DMS153 treated with DMSO at 0.1 percent for 48 hours (cell line): ENCODE results near the gene TMEM52B.
A peak's percentile ranks its signal among the peaks of the same experiment; 100 is the strongest.

Experiments
- DNase-seq: peaks from one replicate; lab custom pipeline; 2025; ENCODE audit not compliant: unreplicated experiment; lab: John Stamatoyannopoulos, UW

The TMEM52B gene

GRCh38 chr12:10178821-10179220, at the start of gene TMEM52B:
TMEM52B (plus strand) TSS chr12:10179032; CDS start chr12:10179575, 543 bp downstream.
- no peak for DNase-seq

GRCh38 chr12:10130042-10130441, 48.8 kb upstream of the TMEM52B start, which contains the start of gene CLEC7A:
CLEC7A (minus strand) TSS chr12:10130199; CDS start chr12:10130082, 117 bp downstream.
- DNase-seq = peak; percentile 6

DNA sequence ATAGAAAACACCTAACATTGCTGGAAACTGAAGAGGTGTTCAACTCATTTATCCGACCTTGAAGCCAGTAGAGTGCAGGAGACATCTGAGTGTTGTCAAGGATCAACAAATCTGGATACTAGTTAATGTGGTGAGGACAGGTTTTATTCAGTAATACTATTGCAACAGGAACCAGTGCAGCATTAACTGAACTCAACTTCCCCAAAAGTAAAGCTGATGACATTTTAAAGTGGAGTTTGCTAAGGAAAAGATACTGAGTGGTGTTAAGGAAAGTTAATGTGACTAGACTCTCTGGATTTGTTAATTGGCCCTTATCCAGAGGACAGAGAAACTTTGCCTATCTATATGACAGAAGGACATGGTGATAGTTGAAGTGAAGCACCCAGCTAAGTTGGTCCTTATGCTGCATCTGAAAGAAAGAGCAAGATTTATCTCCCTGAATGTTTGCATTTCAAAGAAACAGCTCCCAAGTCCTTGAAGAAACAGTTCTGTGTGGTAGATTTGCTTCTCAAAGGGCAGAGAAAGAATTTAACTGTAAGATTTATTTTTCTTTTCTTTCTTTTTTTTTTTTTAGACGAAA, 47.6 kb upstream of the TMEM52B start:
- DNase-seq = no peak

GRCh38 chr12:10132850-10133370, 45.9 kb upstream of the TMEM52B start:
- DNase-seq = no peak

DNA sequence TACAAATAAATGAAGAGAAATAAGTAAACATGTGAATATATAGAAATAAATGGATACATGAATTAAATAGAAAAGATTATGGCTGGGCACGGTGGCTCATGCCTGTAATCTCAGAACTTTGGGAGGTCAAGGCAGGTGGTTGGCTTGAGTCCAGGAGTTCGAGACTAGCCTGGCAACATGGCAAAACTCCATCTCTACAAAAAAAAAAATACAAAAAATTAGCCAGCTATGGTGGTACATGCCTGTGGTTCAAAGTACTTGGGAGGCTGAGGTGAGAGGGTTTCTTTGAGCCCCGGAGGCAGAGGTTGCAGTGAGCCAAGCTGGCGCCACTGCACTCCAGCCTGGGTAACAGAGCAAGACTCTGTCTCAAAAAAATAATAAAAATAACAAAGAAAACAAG, 43.7 kb upstream of the TMEM52B start:
- no peak for DNase-seq

GRCh38 chr12:10136637-10137205, 42.1 kb upstream of the TMEM52B start:
- peak; percentile 99 for DNase-seq

- DNase-seq = peak; percentile 83
These were observed 38.8 kb upstream of the TMEM52B start for GRCh38 chr12:10140001-10140400.

- no peak for DNase-seq
These were observed 35.7 kb upstream of the TMEM52B start for GRCh38 chr12:10142976-10143589.

GRCh38 chr12:10147714-10148403, 31.0 kb upstream of the TMEM52B start:
- DNase-seq = no peak

GRCh38 chr12:10151621-10152020, 27.2 kb upstream of the TMEM52B start:
- DNase-seq = no peak

DNA sequence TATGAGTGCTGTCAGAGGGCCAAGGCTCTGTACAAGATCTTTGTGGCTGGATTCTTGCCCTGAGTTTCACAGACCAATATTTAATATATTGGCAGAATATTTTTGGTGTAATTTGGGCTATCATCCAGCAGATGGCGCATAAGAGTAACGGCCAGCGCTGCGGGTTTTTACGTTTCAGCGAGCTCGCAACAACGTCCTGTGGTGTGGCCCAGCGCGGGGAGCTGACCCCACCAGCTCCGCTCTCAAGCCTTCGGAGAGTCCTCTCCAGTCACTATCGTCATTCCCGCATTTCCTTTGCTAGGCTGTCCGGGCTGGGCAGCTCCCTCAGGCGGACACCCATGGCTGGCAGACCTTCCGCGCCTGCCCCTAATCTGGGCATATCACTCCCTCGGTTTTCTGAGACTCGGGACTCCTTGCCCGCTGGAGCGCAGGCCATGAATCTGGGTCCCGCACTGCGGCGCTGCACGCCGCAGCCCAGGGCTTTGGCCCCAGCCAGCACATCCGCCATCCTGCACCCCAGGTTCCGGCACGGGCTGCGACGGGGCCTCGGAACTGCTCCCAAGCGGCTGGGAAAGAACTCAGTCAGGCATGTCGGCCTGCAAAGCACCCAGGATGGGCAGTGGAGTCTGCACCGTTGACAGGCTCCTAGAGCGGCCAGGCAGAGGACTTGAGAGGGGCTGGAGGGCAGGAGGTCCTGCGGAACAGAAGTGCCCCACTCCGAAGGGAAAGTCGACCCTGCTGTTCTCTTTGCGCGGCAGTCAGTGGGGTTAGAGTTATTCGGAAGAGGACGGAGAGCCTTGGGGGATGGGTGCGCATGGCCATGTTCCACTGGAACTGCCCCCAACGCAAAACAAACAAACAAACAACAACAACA, 25.3 kb upstream of the TMEM52B start:
- peak; percentile 82 for DNase-seq

DNA sequence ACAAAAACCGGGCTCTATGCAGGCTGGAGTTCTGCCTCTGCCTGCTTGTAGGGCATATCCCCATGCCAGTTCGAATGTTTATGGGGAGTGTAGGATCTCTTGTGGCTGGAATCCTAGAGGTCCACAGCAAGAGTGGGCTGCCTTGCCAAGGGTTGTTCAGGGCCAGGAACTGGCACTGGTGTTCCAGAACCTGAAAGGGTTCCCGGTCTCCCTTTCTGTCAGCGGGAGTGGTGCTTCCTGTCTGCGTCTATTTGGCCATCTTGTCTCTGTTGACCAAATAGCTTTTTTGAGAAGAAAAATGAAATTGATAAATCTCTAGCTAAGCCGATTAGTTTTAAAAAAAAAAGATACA, 24.7 kb upstream of the TMEM52B start:
- no peak for DNase-seq

GRCh38 chr12:10155966-10156365, 22.9 kb upstream of the TMEM52B start:
- DNase-seq = no peak

DNA sequence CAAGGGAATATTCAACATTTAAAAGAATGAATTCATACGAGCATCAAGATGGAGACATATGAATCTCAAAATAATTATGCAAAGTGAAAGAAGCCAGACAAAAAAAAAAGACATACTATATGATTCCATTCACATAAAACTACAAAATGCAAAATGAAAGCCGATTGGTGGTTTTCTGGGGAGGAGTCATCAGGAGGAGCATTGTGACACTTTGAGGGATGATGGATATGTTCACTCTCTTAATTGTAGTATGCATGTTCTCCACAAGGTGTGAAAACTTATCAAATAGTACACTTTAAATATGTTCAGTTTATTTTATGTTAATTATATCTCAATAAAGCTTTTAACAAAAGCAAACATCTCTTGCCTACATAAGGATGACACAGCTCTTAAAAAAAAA, 20.4 kb upstream of the TMEM52B start:
- DNase-seq = no peak

DNA sequence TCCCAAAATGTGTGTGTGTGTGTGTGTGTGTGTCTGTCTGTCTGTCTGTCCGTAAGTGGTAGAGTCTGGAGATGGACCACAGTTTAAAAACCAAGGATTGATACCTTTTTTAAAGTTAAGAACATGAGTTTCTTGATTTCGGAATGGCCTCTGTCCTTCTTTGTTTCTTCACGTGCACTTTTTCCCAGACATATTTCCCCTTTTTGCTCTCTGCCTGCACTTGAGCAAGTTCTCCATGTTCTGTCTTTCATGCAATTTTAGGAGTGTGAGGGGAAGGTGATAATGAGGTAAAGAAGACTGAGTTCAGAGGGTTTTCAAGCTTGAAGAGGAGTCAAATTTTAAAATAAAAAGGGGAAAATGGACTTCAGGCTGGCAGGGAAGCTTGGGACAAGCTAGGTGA, 19.6 kb upstream of the TMEM52B start:
- DNase-seq = no peak

- DNase-seq = no peak
These were observed 18.0 kb upstream of the TMEM52B start for GRCh38 chr12:10160617-10161385.

DNA sequence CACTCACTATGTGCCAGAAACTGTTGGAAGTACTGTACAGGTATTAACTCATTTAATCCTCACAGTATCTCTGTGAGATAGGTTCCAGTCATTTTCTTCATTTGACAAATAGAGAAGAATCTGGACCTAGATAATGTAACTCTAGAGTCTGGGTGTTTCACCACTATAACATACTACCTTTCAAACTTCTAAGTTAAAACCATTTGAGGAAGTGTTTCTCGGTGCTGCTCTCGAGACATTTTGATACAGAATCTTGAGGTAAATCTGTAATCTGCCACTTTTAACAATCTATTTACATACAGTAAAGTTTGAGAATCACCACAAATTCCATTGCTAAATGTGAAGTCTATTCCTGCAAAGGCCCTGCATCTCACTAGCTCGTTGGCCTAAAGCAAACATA, 15.7 kb upstream of the TMEM52B start:
- DNase-seq = no peak

GRCh38 chr12:10165421-10165820, 13.4 kb upstream of the TMEM52B start:
- no peak for DNase-seq

DNA sequence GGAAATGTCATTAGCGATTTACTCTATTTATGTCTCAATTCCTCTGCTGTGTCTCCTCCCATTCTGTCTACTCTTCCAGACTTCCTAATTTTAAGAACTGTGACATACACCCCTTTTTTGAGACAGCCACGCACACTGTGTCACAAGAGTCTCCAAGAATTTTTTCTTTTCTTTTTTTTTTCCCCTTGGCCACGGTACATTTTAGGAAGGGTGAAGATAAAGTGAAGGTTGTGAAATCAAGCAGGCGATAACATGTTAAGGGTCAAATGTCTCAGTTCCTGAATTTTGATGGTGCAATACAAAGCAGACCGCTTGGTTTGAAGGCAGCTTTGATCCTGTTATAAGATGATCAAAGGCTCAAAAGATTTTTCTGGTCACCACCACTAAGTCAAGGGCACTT, 11.2 kb upstream of the TMEM52B start:
- DNase-seq = no peak

GRCh38 chr12:10169104-10169503, 9.7 kb upstream of the TMEM52B start:
- DNase-seq = no peak
